OCI-LY1 (cell line): ENCODE measurements around the gene WWOX.

Experiments
- EZH2 ChIP-seq: fragments of 200-600 bp; sonication (generic), shearing (Covaris generic); IDR thresholded peaks from 2 replicates; pipeline ENCODE4 v1.8.0; 2017; ENCODE audit warnings: borderline replicate concordance, mixed run types, mild to moderate bottlenecking, antibody characterized with exemption, low read length, moderate library complexity, mixed read lengths
- TF ChIP-seq, protein P1 (sequence below): fragments of 200-600 bp; sonication (generic), shearing (Covaris generic); IDR thresholded peaks from 2 replicates; pipeline ENCODE4 v1.5.1; 2017; ENCODE audit warnings: mild to moderate bottlenecking, antibody characterized with exemption, low read length, moderate library complexity, mixed read lengths

- TF ChIP-seq, protein P1, sequence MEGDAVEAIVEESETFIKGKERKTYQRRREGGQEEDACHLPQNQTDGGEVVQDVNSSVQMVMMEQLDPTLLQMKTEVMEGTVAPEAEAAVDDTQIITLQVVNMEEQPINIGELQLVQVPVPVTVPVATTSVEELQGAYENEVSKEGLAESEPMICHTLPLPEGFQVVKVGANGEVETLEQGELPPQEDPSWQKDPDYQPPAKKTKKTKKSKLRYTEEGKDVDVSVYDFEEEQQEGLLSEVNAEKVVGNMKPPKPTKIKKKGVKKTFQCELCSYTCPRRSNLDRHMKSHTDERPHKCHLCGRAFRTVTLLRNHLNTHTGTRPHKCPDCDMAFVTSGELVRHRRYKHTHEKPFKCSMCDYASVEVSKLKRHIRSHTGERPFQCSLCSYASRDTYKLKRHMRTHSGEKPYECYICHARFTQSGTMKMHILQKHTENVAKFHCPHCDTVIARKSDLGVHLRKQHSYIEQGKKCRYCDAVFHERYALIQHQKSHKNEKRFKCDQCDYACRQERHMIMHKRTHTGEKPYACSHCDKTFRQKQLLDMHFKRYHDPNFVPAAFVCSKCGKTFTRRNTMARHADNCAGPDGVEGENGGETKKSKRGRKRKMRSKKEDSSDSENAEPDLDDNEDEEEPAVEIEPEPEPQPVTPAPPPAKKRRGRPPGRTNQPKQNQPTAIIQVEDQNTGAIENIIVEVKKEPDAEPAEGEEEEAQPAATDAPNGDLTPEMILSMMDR = no peak
- no peak for TF ChIP-seq EZH2
Observed at GRCh38 chr16:78125112-78125844, 25.8 kb downstream of the WWOX start.
